ENCODE results near the gene ZFHX3. TPM values are rescaled to one million over a fixed set of nuclear protein-coding genes. Genes with fewer than 3 reads are reported as not detected.

The ZFHX3 gene
- total and polyA plus RNA-seq, 2 of the 8 experiments (the other 6 are each of a cell fraction or from before 2014, with no cell fraction given): 0.08 to 0.99 TPM

GRCh38 chr16:73014768-73015167, 33.2 kb downstream of the ZFHX3 start (continued):
- TF ChIP-seq, protein P1, sequence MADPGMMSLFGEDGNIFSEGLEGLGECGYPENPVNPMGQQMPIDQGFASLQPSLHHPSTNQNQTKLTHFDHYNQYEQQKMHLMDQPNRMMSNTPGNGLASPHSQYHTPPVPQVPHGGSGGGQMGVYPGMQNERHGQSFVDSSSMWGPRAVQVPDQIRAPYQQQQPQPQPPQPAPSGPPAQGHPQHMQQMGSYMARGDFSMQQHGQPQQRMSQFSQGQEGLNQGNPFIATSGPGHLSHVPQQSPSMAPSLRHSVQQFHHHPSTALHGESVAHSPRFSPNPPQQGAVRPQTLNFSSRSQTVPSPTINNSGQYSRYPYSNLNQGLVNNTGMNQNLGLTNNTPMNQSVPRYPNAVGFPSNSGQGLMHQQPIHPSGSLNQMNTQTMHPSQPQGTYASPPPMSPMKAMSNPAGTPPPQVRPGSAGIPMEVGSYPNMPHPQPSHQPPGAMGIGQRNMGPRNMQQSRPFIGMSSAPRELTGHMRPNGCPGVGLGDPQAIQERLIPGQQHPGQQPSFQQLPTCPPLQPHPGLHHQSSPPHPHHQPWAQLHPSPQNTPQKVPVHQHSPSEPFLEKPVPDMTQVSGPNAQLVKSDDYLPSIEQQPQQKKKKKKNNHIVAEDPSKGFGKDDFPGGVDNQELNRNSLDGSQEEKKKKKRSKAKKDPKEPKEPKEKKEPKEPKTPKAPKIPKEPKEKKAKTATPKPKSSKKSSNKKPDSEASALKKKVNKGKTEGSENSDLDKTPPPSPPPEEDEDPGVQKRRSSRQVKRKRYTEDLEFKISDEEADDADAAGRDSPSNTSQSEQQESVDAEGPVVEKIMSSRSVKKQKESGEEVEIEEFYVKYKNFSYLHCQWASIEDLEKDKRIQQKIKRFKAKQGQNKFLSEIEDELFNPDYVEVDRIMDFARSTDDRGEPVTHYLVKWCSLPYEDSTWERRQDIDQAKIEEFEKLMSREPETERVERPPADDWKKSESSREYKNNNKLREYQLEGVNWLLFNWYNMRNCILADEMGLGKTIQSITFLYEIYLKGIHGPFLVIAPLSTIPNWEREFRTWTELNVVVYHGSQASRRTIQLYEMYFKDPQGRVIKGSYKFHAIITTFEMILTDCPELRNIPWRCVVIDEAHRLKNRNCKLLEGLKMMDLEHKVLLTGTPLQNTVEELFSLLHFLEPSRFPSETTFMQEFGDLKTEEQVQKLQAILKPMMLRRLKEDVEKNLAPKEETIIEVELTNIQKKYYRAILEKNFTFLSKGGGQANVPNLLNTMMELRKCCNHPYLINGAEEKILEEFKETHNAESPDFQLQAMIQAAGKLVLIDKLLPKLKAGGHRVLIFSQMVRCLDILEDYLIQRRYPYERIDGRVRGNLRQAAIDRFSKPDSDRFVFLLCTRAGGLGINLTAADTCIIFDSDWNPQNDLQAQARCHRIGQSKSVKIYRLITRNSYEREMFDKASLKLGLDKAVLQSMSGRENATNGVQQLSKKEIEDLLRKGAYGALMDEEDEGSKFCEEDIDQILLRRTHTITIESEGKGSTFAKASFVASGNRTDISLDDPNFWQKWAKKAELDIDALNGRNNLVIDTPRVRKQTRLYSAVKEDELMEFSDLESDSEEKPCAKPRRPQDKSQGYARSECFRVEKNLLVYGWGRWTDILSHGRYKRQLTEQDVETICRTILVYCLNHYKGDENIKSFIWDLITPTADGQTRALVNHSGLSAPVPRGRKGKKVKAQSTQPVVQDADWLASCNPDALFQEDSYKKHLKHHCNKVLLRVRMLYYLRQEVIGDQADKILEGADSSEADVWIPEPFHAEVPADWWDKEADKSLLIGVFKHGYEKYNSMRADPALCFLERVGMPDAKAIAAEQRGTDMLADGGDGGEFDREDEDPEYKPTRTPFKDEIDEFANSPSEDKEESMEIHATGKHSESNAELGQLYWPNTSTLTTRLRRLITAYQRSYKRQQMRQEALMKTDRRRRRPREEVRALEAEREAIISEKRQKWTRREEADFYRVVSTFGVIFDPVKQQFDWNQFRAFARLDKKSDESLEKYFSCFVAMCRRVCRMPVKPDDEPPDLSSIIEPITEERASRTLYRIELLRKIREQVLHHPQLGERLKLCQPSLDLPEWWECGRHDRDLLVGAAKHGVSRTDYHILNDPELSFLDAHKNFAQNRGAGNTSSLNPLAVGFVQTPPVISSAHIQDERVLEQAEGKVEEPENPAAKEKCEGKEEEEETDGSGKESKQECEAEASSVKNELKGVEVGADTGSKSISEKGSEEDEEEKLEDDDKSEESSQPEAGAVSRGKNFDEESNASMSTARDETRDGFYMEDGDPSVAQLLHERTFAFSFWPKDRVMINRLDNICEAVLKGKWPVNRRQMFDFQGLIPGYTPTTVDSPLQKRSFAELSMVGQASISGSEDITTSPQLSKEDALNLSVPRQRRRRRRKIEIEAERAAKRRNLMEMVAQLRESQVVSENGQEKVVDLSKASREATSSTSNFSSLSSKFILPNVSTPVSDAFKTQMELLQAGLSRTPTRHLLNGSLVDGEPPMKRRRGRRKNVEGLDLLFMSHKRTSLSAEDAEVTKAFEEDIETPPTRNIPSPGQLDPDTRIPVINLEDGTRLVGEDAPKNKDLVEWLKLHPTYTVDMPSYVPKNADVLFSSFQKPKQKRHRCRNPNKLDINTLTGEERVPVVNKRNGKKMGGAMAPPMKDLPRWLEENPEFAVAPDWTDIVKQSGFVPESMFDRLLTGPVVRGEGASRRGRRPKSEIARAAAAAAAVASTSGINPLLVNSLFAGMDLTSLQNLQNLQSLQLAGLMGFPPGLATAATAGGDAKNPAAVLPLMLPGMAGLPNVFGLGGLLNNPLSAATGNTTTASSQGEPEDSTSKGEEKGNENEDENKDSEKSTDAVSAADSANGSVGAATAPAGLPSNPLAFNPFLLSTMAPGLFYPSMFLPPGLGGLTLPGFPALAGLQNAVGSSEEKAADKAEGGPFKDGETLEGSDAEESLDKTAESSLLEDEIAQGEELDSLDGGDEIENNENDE (IDR thresholded peaks at IDR 0.05; ENCODE audit: insufficient replicate concordance, low read length): no peak
- TF ChIP-seq TCF12 (IDR thresholded peaks at IDR 0.05; ENCODE audit: low read depth, low read length) (no peak), E2F6 (IDR thresholded peaks at IDR 0.05) (no peak), RBBP5 (IDR thresholded peaks at IDR 0.05; ENCODE audit: borderline replicate concordance, low read depth, low read length) (no peak), BCL11A (IDR thresholded peaks at IDR 0.05; ENCODE audit: low read depth in 2 of 2, low read length in 2 of 2) (no peak), TAF7 (optimal IDR thresholded peaks at IDR 0.05; ENCODE audit: borderline replicate concordance, low read depth, low read length) (no peak)
